Upper lobe of right lung (tissue), 1 donor: Measurements from ENCODE around the gene MRPL3. TPM values are rescaled to one million over a fixed set of nuclear protein-coding genes. Genes with fewer than 3 reads are reported as not detected.

Experiments
- ATAC-seq: fragments of 200-7000 bp; cut with Tn5 transposase; one replicate; pipeline ENCODE4 v1.9.1; 2020; ENCODE audit warnings: mild to moderate bottlenecking, moderate library complexity
- DNase-seq: peaks from one replicate; pipeline ENCODE4 v3.0.0-alpha.2; 2020
- H3K27ac ChIP-seq: fragments of 200-600 bp; one replicate; pipeline ENCODE4 v1.8.0; 2022
- H3K27me3 ChIP-seq: fragments of 200-600 bp; one replicate; pipeline ENCODE4 v1.8.0; 2022; ENCODE audit warnings: mild to moderate bottlenecking
- H3K36me3 ChIP-seq: fragments of 200-600 bp; one replicate; pipeline ENCODE4 v1.8.0; 2022
- H3K4me1 ChIP-seq: fragments of 200-600 bp; one replicate; pipeline ENCODE4 v1.8.0; 2022
- H3K4me3 ChIP-seq: fragments of 200-600 bp; one replicate; pipeline ENCODE4 v1.8.0; 2022; ENCODE audit warnings: mild to moderate bottlenecking
- H3K9me3 ChIP-seq: fragments of 200-600 bp; one replicate; pipeline ENCODE4 v1.8.0; 2022
- CTCF ChIP-seq: fragments of 200-600 bp; IDR thresholded peaks from one replicate; pipeline ENCODE4 v1.8.0; 2022; ENCODE audit warnings: antibody characterized with exemption
- intact Hi-C: fragments of 100-400 bp; cut with DNase I; formaldehyde crosslinking; loops from one replicate; pipeline ENCODE4 v1.11.0; 2022
- total RNA-seq: library from RNA; stranded (reverse); fragmentation: NEBNext Ultra II Directional; extraction: Animal tissue kit (Norgen Biotek cat#: 25700); gene quantifications from one replicate; pipeline ENCODE4 v1.2.1, GENCODE V29; 2021
- donor health status: DM: no; HTN: yes; CAD: no; lungs with severe emphysema.

MRPL3 gene
- total RNA-seq, 1 donor from 2014 or later = 48.8 TPM

GRCh38 chr3:131435000-131435399, 67.8 kb downstream of the MRPL3 start:
- no peak overlapping the region for H3K27ac ChIP-seq
- intact Hi-C loops = no loop called here
- TF ChIP-seq CTCF = no peak
- DNase-seq (no peak), ATAC-seq (no peak)
- no peaks in the 10 kb centered on the region for H3K27me3 ChIP-seq
- no peaks in the 10 kb centered on the region for H3K4me1 ChIP-seq
- H3K4me3 ChIP-seq = no peak overlapping the region
- no peaks in the 10 kb centered on the region for H3K36me3 ChIP-seq
- no peaks in the 10 kb centered on the region for H3K9me3 ChIP-seq

GRCh38 chr3:131432441-131432840, 70.3 kb downstream of the MRPL3 start:
- Histone ChIP-seq H3K36me3 (no peaks in the 10 kb centered on the region), H3K9me3 (no peaks in the 10 kb centered on the region), H3K27ac (no peak overlapping the region), H3K27me3 (no peaks in the 10 kb centered on the region), H3K4me1 (no peaks in the 10 kb centered on the region), H3K4me3 (no peak overlapping the region)
- ATAC-seq = no peak
- DNase-seq = no peak
- no peak for TF ChIP-seq CTCF
- intact Hi-C loops = no loop called here

GRCh38 chr3:131431754-131432153, 71.0 kb downstream of the MRPL3 start:
- no peaks in the 10 kb centered on the region for H3K9me3 ChIP-seq
- intact Hi-C loops = no loop called here
- H3K27me3 ChIP-seq = no peaks in the 10 kb centered on the region
- H3K4me1 ChIP-seq = no peaks in the 10 kb centered on the region
- ATAC-seq (peak; percentile 86), DNase-seq (no peak)
- H3K4me3 ChIP-seq = no peak overlapping the region
- no peak overlapping the region for H3K27ac ChIP-seq
- no peak for TF ChIP-seq CTCF
- H3K36me3 ChIP-seq = no peaks in the 10 kb centered on the region

GRCh38 chr3:131427226-131427625, 75.5 kb downstream of the MRPL3 start:
- H3K27ac ChIP-seq = no peak overlapping the region
- no peak for DNase-seq

GRCh38 chr3:131421957-131422498, 80.7 kb downstream of the MRPL3 start:
- no peak overlapping the region for H3K27ac ChIP-seq
- ATAC-seq = no peak
- no peaks in the 10 kb centered on the region for H3K36me3 ChIP-seq
- TF ChIP-seq CTCF = no peak
- DNase-seq = no peak
- H3K9me3 ChIP-seq = no peaks in the 10 kb centered on the region
- intact Hi-C loops = no loop called here
- H3K4me1 ChIP-seq = no peaks in the 10 kb centered on the region
- no peaks in the 10 kb centered on the region for H3K27me3 ChIP-seq
- H3K4me3 ChIP-seq = no peak overlapping the region

More at GRCh38 chr3:131427226-131427625, 75.5 kb downstream of the MRPL3 start:
- Histone ChIP-seq H3K9me3 (no peaks in the 10 kb centered on the region), H3K4me3 (no peak overlapping the region), H3K27me3 (no peaks in the 10 kb centered on the region), H3K36me3 (no peaks in the 10 kb centered on the region), H3K4me1 (no peaks in the 10 kb centered on the region)
- no peak for ATAC-seq
- intact Hi-C loops = no loop called here
- no peak for TF ChIP-seq CTCF

- H3K9me3 ChIP-seq = no peaks in the 10 kb centered on the region
- H3K4me3 ChIP-seq = no peak overlapping the region
- intact Hi-C loops = no loop called here
- no peaks in the 10 kb centered on the region for H3K36me3 ChIP-seq
- DNase-seq (no peak), ATAC-seq (no peak)
- no peaks in the 10 kb centered on the region for H3K4me1 ChIP-seq
- H3K27me3 ChIP-seq = no peaks in the 10 kb centered on the region
- H3K27ac ChIP-seq = no peak overlapping the region
- TF ChIP-seq CTCF = no peak
Observed at GRCh38 chr3:131421301-131421700, 81.5 kb downstream of the MRPL3 start.
